ENCODE measurements around the gene MRS2.

Gene MRS2

GRCh38 chr6:24432611-24433010 lies 29.9 kb downstream of the MRS2 start:
- no peak for DNase-seq

GRCh38 chr6:24436979-24437378 lies 34.2 kb downstream of the MRS2 start:
- DNase-seq, result no peak

- no peak for DNase-seq
Observed at GRCh38 chr6:24439858-24440539, 37.3 kb downstream of the MRS2 start.

DNA sequence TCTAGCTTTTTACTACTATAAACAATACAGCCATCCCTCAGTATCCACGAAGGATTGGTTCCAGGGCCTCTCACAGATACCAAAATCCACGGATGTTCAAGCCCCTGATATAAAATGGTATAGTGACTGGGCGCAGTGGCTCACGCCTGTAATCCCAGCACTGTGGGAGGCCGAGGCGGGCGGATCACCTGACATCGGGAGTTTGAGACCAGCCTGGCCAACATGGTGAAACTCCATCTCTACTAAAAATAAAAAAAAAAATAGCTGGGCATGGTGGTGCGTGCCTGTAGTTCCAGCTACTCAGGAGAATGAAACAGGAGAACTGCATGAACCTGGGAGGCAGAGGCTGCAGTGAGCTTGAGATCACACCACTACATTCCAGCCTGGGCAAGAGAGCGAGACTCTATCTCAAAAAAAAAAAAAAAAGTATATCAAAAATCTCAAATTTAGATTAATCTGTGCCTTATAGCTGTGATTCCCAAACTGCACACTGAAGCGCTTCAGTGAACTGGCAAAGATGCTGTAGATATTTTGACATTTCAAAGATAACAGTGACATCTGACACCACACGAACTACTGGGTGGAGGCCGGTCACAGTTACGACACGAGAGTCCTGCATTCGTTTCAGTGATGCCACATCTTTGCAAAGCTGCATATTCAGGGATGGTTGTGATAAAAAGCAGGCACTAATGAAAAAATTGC lies 38.3 kb downstream of the MRS2 start:
- DNase-seq, result no peak

GRCh38 chr6:24441599-24441904 lies 38.8 kb downstream of the MRS2 start:
- DNase-seq, result no peak

DNA sequence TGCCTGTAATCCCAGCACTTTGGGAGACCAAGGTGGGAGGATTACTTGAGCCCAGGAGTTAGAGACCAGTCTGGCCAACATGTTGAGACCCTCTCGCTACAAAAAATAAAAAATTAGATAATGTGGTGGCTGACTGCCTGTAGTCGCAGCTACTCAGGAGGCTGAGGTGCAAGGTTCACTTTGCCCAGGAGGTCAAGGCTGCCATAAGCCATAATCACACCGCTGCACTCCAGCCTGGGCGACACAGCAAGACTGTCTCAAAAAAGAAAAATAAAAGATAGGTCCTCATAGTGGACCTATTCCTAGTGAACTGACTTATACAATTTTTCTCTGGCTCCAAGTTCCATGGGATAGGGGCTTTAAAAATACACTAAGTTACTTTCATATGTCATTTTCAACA lies 41.9 kb downstream of the MRS2 start:
- no peak for DNase-seq

DNA sequence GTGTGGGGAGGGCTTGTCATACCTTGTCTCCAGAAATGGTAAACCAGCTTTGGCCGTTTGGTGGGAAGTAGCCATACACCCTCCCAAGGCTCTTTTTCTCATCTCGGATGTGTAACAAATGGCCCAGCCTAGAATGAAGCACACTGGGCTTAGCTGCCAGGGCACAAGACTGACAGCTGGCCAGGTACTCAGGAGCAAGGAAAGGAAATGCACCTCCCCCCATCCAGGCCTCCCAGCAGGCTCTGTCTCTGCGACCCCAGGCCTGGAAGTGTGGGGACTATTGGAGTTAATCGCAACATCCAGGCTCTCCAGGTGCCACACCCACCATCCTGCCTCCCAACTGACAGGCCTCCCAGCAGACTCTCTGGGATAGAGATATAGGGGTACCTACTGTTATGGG lies 43.0 kb downstream of the MRS2 start:
- no peak for DNase-seq

DNA sequence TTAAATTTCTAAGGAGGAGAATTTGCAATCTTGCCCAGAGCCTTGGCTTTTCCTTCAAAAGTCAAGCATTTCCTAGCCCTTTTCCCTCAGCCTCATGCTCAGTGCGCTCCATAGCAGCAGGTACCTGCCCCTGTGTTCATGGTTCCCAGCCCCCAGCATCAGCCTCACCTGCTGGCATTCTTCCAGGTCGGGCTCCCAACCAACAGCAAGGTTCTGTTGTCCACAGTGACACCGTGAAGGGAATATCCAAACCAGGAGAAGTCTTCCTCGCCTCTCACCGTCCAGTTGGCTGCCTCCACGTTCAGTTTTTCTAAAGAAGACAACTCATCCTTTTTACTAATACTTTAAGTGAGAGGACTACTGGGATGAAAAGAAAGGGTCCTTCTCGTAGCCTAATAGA lies 43.9 kb downstream of the MRS2 start:
- no peak for DNase-seq

GRCh38 chr6:24448396-24448795 lies 45.7 kb downstream of the MRS2 start:
- no peak for DNase-seq

DNA sequence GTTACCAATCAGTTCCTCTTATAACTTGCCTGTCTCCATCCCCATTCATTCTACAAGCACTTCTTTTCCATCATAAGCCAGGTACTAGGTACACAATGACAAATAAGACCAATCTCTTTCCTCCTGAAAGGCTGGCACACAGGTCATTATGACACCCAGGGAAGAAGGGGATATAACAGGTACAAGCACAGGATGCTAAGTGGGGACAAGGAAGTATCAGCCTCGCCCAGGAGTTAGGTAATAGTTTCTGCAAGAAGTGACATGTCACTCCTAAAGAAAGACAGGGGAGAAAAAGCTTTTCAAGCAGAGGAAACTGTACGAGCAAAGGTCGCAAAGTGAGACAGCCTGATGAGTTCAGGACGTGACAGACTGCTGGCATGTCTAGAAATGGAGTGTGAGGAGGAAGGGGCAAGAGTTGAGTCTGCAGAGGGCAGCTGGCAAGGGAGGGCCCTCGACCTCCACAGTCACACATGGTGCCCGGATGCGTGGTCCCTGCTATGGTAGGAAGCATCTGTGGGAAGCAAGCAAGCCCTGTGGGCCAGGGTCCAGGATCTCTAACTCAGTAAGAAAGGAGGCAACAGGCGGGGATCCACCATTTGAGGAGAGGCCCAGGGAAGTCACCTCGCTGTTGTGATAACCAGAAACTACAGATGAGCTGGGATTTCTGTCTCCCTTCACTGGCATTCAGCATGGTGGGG lies 46.2 kb downstream of the MRS2 start:
- DNase-seq, result no peak

- no peak for DNase-seq
Observed at GRCh38 chr6:24451581-24452388, 49.0 kb downstream of the MRS2 start.

DNA sequence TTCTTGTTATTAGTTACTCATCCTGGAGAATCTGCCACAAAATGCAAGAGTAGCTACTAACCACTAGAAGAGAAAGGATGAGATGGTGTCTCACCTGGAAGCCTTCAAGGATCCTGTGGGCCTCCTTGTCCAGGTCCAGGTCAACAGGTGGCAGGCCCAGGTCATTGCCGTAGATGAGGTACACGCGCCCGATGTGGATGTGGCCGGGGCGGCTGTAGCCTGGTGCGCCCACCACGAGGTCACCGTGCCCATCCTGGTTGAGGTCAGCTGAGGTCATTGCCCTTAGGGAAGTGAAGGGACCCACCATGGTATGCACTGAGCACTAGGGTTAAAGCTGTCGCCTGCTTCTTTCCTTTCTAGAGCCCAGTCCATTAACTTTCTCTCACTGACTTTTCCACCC lies 51.2 kb downstream of the MRS2 start:
- DNase-seq, result no peak

DNA sequence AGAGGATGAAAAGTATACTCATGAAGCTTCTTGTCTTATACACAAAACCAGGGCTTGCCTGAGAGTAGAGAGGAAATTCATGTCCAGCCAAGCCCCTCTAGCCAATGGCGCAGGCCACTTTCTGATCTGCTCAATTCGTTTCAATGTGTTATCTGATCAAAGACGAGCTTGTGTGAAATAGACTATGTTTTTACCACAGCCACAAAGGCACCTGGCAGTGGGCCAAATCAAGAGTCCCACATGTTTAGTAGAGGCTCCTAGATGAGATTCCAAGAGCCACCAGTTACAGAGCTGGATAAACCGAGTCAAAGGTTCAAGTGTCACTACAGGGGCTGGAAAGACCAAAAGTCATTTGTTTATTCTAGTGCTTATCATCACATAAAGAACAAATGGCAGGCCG lies 51.7 kb downstream of the MRS2 start:
- DNase-seq, result no peak

- DNase-seq, result no peak
Observed at GRCh38 chr6:24455061-24455460, 52.3 kb downstream of the MRS2 start.

DNA sequence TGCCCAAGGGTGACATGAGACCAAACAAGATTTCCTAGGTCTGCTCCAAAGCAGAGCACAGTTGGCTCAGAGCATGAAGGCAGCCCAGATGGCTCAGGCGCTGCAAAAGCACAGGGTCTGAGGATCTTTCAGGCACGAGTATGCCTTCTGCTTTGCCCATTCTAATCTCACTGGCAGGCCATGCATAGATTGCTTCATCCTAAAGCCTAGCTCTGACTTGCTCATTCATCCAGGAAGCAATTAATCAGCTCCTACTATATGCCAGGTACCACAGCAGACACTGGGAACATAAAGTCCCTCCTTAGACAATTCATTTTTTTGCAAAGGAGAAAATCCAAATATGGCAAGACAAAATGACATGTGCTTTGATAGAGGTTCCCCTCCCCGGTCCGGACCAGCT lies 55.4 kb downstream of the MRS2 start:
- DNase-seq, result no peak

DNA sequence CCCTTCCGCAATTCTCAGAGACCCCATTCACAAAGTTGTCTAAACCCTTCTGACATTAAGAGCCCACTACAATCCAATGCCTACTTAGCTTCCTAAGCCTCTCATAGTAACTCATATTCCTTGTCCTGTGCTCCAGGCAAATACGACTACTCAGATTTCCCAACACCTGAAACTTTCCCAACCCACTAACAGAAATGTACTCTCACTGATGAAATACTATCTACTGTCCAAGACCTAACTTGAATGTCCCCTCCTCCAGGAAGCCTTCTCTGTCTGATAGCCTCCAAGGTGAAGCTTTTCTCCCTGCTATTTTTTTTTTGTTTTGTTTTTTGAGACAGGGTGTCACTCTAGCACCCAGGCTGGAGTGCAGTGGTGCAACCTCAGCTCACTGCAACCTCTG lies 56.2 kb downstream of the MRS2 start:
- no peak for DNase-seq

DNA sequence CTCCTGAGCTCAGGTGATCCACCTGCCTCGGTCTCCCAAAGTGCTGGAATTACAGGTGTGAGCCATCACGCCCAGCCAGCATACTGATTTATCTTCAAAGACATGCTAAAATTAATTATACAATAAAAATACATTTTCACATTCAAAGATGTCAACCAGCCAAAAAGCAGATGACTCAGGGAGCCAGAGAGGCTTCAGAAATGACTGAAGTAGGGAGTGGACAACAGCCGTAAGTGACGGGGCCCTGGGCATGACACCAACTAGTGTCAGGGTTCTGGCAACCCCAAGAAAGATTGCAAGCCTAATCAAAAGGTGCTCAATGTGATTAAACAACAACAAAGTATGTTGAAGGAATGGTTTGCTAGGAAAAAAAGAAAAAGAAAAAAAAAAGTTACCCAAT lies 58.2 kb downstream of the MRS2 start:
- no peak for DNase-seq

DNA sequence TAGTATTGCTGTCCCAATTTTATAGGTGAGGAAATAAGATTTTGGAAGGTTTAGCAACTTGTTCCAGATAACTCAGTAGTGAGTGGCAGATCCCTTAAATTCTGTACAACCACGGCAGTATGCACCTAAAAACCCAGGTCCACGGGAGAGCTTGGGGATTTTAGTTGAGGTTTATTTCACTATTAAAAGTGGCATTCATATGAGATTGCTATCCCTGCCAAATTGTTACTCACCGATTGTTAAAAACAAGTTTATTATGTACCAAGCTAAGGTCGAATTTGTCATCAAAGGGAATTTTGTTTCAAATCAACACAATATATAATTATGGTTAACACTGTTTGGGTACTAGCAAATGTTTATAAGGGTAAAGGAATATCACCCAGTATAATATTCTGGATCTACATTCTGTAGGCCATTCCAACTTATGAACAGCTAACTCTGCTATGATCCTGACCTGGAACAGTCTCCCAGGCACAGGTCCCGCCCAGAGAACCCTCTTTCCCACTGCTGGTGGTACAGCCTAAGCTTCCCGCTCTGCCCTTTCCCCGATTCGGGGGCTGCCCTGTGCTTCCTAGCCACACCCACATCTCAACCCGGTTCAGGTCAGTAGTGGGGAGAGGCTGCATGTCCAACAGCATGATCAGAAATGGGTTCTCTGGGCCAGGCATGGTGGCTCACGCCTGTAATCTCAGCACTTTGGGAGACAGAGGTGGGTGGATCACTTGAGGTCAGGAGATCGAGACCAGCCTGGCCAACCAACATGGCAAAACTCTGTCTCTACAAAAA lies 61.7 kb downstream of the MRS2 start:
- no peak for DNase-seq

- no peak for DNase-seq
Observed at GRCh38 chr6:24469811-24470210, 67.1 kb downstream of the MRS2 start.

GRCh38 chr6:24472181-24472580 lies 69.4 kb downstream of the MRS2 start:
- no peak for DNase-seq

Measured in RPMI8226 (cell line).